GM18909 (cell line): ENCODE results near the gene OVOL1.

Experiments used
- ATAC-seq: cut with Tn5 transposase; IDR thresholded peaks from one replicate; pipeline ENCODE4 v1.9.1; 2021; ENCODE audit warnings: mild to moderate bottlenecking; ENCODE audit not compliant: unreplicated experiment, poor library complexity

The OVOL1 gene

GRCh38 chr11:65790902-65791650 is 4.2 kb downstream of the OVOL1 start:
- no peak for ATAC-seq

DNA sequence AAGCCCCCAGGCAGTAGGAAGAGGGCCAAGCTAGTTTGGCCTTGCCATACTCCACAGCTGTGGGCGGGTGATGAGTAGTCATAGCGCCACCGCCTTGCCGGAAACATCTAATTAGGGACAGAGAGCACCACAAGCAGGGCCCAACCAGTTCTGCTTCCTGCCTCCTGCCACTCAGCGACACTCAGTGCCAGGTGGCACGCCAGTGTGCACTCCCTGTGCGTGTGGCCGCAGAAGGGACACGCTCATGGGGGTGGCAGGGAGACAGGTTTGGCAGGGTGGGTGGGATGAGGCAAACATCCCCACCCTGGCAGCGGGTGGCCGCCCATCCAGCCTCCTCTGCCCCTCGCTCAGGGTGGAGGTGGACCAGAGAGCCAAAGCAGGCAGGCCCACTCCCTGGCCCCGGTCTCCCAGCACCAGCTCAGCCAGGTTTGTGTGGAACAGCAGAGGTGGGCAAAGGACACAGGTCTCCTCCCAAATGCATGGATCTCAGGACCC is 4.9 kb downstream of the OVOL1 start:
- ATAC-seq = peak; percentile 75

DNA sequence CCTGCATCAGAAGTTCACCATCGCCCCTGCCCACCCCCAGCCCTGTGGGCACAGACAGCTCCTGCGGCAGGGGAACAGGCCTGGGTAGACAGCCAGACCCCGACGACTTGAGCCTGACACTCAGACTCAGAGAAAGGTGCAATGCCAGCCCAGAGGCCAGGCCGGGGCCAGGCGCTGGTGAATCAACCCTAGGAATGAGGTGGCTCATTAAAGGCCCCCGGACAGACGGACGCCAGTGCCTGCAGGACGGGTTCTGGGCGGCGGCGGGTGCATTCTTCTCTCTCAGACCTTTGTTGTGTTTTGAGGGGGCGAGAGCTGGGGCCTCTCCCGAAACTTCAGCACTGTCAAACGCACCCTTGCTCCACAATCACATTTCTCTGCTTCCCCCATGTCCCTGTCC is 5.6 kb downstream of the OVOL1 start:
- no peak for ATAC-seq

GRCh38 chr11:65793144-65793581 is 6.3 kb downstream of the OVOL1 start:
- ATAC-seq = no peak

GRCh38 chr11:65793625-65794400 is 7.0 kb downstream of the OVOL1 start:
- no peak for ATAC-seq

GRCh38 chr11:65794570-65795510 is 8.0 kb downstream of the OVOL1 start:
- no peak for ATAC-seq

DNA sequence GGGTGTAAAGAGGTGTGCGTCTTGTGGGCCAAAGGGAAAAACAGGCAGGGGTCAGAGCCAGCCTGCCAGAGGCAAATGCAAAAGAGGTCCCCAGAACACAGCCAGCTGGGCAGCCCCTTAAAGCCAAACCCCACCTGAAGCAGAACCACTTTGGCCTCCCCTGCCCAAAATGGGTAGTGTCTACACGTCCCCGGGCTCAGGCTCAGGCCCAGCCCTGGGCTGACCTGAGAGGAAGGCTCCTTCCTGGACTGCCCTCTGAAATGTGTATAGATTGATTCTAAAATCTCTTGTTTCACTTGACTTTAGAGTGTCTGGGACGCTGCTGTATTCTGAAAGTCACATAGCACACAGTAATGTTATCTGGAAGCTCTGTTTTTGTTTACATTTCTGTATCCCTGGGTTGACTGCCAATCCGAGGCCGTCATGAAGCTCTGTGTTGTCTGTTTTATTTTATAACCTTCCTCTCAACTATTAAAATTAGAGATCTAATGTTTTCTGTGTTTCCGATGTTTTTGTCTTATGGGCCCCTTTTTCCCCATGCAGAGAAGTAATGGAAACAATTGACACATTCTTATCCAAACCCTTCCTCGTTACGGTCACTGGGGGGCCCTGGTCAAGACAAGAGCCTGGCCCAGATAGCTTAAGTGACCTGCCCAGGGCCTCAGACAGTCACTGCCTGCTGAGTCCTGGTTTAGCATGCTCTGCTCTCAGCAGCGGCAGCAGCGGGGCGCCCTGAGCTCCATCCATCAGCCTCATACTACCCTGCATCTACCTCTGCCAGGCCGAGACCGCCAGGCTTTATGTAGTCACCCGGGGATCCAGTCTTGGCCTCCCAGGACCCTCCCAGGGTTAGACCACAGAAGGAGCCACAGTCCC is 10.1 kb downstream of the OVOL1 start:
- no peak for ATAC-seq

DNA sequence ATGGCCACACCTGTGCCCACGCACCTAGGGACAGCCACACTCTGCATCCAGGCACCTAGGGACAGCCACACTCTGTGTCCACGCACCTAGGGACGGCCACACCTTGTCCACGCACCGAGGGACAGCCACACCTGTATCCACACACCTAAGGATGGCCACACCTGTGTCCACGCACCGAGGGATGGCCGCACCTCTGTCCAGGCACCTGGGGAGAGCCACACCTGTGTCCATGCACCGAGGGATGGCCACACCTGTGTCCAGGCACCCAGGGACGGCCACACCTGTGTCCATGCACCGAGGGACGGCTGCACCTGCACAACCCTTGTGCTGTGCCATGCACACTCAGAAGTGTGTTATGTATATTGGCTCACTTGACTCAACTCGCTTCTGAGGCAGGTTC is 10.8 kb downstream of the OVOL1 start:
- ATAC-seq = no peak

DNA sequence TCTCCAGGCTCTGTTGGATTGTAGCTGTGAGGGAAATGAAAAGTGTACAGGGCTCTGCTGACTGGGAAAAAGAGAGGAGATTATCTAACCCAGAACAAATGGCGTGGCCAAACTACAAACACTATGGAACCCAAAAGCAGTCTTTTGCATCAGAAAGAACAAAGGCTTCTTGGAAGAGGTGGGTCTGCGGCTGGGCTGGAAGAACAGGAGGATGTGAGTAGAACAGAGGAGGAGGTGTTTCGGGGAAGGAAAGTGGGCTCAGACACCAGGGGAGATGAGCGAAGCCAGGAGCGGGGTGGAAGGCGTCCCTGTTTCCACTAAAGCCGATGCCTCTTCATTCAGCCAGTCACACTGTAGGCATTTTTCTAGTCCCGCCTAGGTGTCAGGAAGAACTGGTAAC is 12.0 kb downstream of the OVOL1 start:
- ATAC-seq = no peak

- no peak for ATAC-seq
Observed at GRCh38 chr11:65801153-65801987, 14.5 kb downstream of the OVOL1 start.

- ATAC-seq = peak; percentile 72
Observed at GRCh38 chr11:65802841-65803240, 16.0 kb downstream of the OVOL1 start.

DNA sequence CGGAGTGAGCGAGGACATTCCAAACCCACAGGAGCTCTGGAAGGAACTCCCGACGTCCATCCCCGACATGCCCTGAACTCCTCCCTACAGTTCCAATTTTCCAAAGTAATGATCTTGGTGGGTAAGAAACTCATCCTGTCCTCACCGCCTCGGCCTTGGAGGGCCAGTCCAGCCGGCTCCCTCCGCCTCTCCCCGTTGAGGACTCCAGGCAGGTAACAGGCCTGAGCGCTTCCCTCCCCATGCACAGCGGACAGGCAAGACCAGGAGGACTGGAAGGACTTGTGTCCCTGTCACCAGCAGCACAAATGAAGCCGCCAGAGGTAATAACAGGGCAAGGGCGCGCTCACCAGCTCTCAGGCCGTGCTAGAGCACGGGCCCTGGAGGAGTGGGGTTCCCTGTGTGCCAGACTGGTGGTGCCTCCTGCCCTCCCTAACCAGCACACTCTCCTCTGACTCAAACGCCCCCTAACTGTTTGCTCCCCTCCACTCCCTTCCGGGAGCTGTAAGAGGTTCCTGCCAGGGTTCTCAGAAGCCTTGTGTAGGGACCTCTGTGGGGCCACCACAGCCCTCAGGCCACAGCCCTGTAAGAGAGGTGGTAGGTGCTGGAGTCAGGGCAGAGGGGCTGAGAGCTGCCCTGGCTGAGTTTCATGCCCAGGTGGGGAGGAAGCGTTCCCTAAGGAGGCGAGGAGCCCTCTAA is 17.1 kb downstream of the OVOL1 start:
- ATAC-seq = no peak

GRCh38 chr11:65806979-65807378 is 20.1 kb downstream of the OVOL1 start:
- no peak for ATAC-seq

DNA sequence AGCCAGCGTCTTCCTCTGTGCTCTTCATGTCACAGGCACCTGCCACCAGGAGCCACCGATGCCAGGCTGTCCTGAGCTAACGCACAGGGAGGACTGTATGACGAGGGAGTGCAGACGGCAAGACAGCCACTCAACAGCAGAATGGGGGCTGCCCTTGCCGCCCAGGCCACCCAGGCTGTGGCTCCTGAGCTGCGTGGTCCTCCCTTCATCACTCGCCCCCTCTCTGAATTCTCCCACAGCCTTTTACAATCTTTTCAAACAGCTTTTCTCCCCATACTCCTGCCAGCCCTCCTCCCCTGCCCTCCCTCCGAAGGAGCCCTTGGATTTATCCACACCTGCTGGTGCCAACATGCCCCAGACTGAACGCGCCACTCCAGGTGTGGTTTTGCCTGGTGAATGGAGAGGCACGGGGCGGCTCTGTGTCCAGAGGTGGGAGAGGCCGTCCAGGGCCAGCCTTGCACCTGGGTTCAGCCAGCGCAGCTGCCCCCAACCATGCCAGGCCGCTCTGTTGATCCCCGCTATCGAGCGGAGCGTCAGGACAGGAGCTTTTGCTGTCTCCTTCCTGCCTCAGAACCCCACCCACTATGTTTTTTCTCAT is 22.0 kb downstream of the OVOL1 start:
- no peak for ATAC-seq

GRCh38 chr11:65809496-65809895 is 22.6 kb downstream of the OVOL1 start:
- no peak for ATAC-seq

DNA sequence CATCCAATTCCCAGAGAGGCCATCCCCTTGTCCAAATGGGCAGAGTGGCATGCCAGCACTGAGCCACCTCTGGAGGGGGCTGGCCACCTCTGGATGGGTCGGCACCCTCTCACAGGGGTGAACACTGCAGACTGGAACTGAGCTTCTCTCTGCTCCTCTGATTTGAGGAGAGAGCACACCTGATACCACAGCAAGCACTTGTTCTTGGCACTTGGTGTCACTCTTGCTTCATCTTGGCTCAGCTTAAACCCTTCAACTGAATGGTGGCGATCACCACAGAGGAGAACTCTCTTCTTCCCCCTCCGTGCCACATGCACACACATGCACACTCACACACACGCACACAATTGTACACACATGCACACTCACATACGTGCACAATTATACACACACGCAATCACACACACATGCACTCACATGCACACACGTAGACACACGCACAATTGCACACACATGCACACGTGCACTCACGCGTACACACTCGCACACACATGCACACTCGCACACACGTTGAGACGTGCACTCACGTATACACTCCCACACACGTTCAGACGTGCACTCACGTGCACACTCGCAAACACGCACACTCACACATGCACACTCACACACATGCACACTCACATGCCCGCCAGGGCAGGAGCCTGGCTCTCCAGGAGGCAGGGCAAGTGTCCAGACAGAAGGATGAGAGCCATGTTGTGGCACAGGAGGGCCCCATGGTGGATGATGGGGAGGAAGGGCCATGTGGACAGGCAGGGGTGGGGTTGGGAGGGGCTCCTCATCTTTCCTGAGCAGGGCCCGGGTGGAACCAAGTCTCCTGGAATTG is 23.4 kb downstream of the OVOL1 start:
- ATAC-seq = no peak
